ENCODE data around the gene MSH5. TPM values are rescaled to one million over a fixed set of nuclear protein-coding genes. Genes with fewer than 3 reads are reported as not detected.

Gene MSH5
- total RNA-seq, 2 experiments from 2014 or later = 92.1 to 126 TPM

- peaks cover 34% of the 10 kb centered on the region for H3K4me1 Mint-ChIP-seq
- POLR2A ChIA-PET = interaction anchor here (0.6 kb wide), 1 partner anchor 448 kb away, joined by 4 read pairs; no protein-coding TSS in a partner anchor
- ATAC-seq (no peak), DNase-seq (no peak)
- H3K36me3 Mint-ChIP-seq (ENCODE audit: low read depth) = peaks cover 4% of the 10 kb centered on the region
- no peaks in the 10 kb centered on the region for H3K27me3 Mint-ChIP-seq
- CTCF ChIA-PET = interaction anchor here (0.5 to 1.2 kb wide), 3 partner anchors 8 to 571 kb away, joined by 3 read pairs; no protein-coding TSS in a partner anchor
- H3K27ac Mint-ChIP-seq = no peak overlapping the region
- no peaks in the 10 kb centered on the region for H3K9me3 Mint-ChIP-seq (ENCODE audit: low read depth)
- no peak overlapping the region for H3K4me3 Mint-ChIP-seq
- intact Hi-C loops (cut with DNase I, micrococcal nuclease) = no loop called here
Observed at GRCh38 chr6:31723980-31724691, 15.7 kb upstream of the MSH5 start.

GRCh38 chr6:31725502-31726350 lies 14.1 kb upstream of the MSH5 start:
- no peaks in the 10 kb centered on the region for H3K27me3 Mint-ChIP-seq
- intact Hi-C loops (cut with DNase I, micrococcal nuclease) = no loop called here
- ATAC-seq = no peak
- H3K4me1 Mint-ChIP-seq = peaks cover 48% of the 10 kb centered on the region
- no peak overlapping the region for H3K27ac Mint-ChIP-seq
- no peaks in the 10 kb centered on the region for H3K9me3 Mint-ChIP-seq (ENCODE audit: low read depth)
- DNase-seq = peak; percentile 18
- POLR2A ChIA-PET = no interaction called here
- CTCF ChIA-PET = interaction anchor here (1.0 to 1.2 kb wide), 3 partner anchors 15 to 45 kb away, joined by 3 read pairs; no protein-coding TSS in a partner anchor
- H3K4me3 Mint-ChIP-seq = no peak overlapping the region
- H3K36me3 Mint-ChIP-seq (ENCODE audit: low read depth) = peaks cover 11% of the 10 kb centered on the region

- H3K27ac Mint-ChIP-seq = peak overlapping the region; percentile 62
- intact Hi-C loops (cut with DNase I, micrococcal nuclease) = no loop called here
- peaks cover 20% of the 10 kb centered on the region for H3K36me3 Mint-ChIP-seq (ENCODE audit: low read depth)
- peak; percentile 49 for ATAC-seq
- POLR2A ChIA-PET = interaction anchor here (0.6 to 0.9 kb wide), 2 partner anchors 103 to 157 kb away, joined by 3 read pairs; no protein-coding TSS in a partner anchor
- CTCF ChIA-PET = interaction anchor here (0.7 to 1.5 kb wide), 2 partner anchors 42 to 103 kb away, joined by 3 to 10 read pairs; no protein-coding TSS in a partner anchor
- H3K27me3 Mint-ChIP-seq = no peaks in the 10 kb centered on the region
- no peak overlapping the region for H3K4me3 Mint-ChIP-seq
- H3K4me1 Mint-ChIP-seq = peaks cover 50% of the 10 kb centered on the region
- peak; percentile 51 for DNase-seq
- no peaks in the 10 kb centered on the region for H3K9me3 Mint-ChIP-seq (ENCODE audit: low read depth)
Observed at GRCh38 chr6:31727034-31727716, 12.6 kb upstream of the MSH5 start.

GRCh38 chr6:31727717-31728671 lies 11.8 kb upstream of the MSH5 start:
- no peaks in the 10 kb centered on the region for H3K9me3 Mint-ChIP-seq (ENCODE audit: low read depth)
- peaks cover 50% of the 10 kb centered on the region for H3K4me1 Mint-ChIP-seq
- H3K27ac Mint-ChIP-seq = peak overlapping the region; percentile 62
- ChIA-PET CTCF (interaction anchor here (0.7 to 1.5 kb wide), 2 partner anchors 41 to 102 kb away, joined by 3 to 10 read pairs; no protein-coding TSS in a partner anchor), POLR2A (interaction anchor here (0.9 kb wide), 1 partner anchor 102 kb away, joined by 3 read pairs; no protein-coding TSS in a partner anchor)
- intact Hi-C loops (cut with DNase I, micrococcal nuclease) = loop anchor here in 1 of 2 experiments (2.0 kb wide), 1 partner anchor 47 kb away; the partner anchor contains the start of gene LY6G5C
- DNase-seq (no peak), ATAC-seq (peak; percentile 17)
- H3K36me3 Mint-ChIP-seq (ENCODE audit: low read depth) = peaks cover 23% of the 10 kb centered on the region
- H3K27me3 Mint-ChIP-seq = no peaks in the 10 kb centered on the region
- H3K4me3 Mint-ChIP-seq = no peak overlapping the region

GRCh38 chr6:31728767-31729514 lies 10.9 kb upstream of the MSH5 start, which contains the start of gene DDAH2:
Gene DDAH2 (minus strand): TSS chr6:31729299. CDS start chr6:31729161, 138 bp downstream.
- Mint-ChIP-seq H3K36me3 (ENCODE audit: low read depth) (peaks cover 32% of the 10 kb centered on the region), H3K27ac (peak within 1 kb of the TSS; percentile 5), H3K4me1 (peaks cover 59% of the 10 kb centered on the region), H3K9me3 (ENCODE audit: low read depth) (no peaks in the 10 kb centered on the region), H3K4me3 (peak within 1 kb of the TSS; percentile 69), H3K27me3 (no peaks in the 10 kb centered on the region)
- peak; percentile 14 for ATAC-seq
- DNase-seq = no peak
- ChIA-PET CTCF (interaction anchor here (0.6 to 1.9 kb wide), 12 partner anchors 9 to 231 kb away, joined by 3 to 8 read pairs (median 4); partner anchors contain the start of genes ABHD16A, MSH5 and NEU1), POLR2A (no interaction called here)
- intact Hi-C loops (cut with DNase I, micrococcal nuclease) = loop anchor here (1.0 to 2.0 kb wide), 6 partner anchors 9 to 98 kb away; partner anchors contain the start of genes HSPA1B (in 2 of the 2), ABHD16A (in 1 of the 2), LY6G5C (in 1 of the 2) and VARS1 (in 1 of the 2)

- peaks cover 38% of the 10 kb centered on the region for H3K36me3 Mint-ChIP-seq (ENCODE audit: low read depth)
- intact Hi-C loops (cut with DNase I, micrococcal nuclease) = loop anchor here (1.0 to 2.0 kb wide), 6 partner anchors 9 to 98 kb away; partner anchors contain the start of genes HSPA1B (in 2 of the 2), ABHD16A (in 1 of the 2), LY6G5C (in 1 of the 2) and VARS1 (in 1 of the 2)
- H3K27me3 Mint-ChIP-seq = no peaks in the 10 kb centered on the region
- CTCF ChIA-PET = interaction anchor here (0.6 to 1.9 kb wide), 17 partner anchors 9 to 360 kb away, joined by 3 to 8 read pairs (median 3); partner anchors contain the start of genes ABHD16A, MSH5 and NEU1
- POLR2A ChIA-PET = no interaction called here
- H3K4me3 Mint-ChIP-seq = peak overlapping the region; percentile 69
- DNase-seq = peak; percentile 86
- H3K27ac Mint-ChIP-seq = peak overlapping the region; percentile 5
- H3K9me3 Mint-ChIP-seq (ENCODE audit: low read depth) = no peaks in the 10 kb centered on the region
- peaks cover 65% of the 10 kb centered on the region for H3K4me1 Mint-ChIP-seq
- ATAC-seq = peak; percentile 59
Observed at GRCh38 chr6:31729515-31729978, 10.3 kb upstream of the MSH5 start.

- Mint-ChIP-seq H3K4me3 (peak overlapping the region; percentile 69), H3K9me3 (ENCODE audit: low read depth) (no peaks in the 10 kb centered on the region), H3K4me1 (peaks cover 68% of the 10 kb centered on the region), H3K27ac (no peak overlapping the region), H3K27me3 (no peaks in the 10 kb centered on the region), H3K36me3 (ENCODE audit: low read depth) (peaks cover 43% of the 10 kb centered on the region)
- ATAC-seq (peak; percentile 40), DNase-seq (peak; percentile 75)
- intact Hi-C loops (cut with DNase I, micrococcal nuclease) = loop anchor here (1.0 to 10.0 kb wide), 7 partner anchors 8 to 1475 kb away; partner anchors contain the start of genes HSPA1B (in 2 of the 2), ABHD16A (in 1 of the 2), HSD17B8 (in 1 of the 2) and LY6G5C (in 1 of the 2)
- ChIA-PET CTCF (interaction anchor here (0.6 to 2.3 kb wide), 21 partner anchors 8 to 359 kb away, joined by 3 to 8 read pairs (median 3); partner anchors contain the start of genes ABHD16A, MSH5 and NEU1), POLR2A (interaction anchor here (0.6 kb wide), 1 partner anchor 66 kb away, joined by 3 read pairs; no protein-coding TSS in a partner anchor)
Observed at GRCh38 chr6:31729979-31730630, 9.7 kb upstream of the MSH5 start.

GRCh38 chr6:31730631-31731086 lies 9.1 kb upstream of the MSH5 start:
- CTCF ChIA-PET = interaction anchor here (0.6 to 2.3 kb wide), 11 partner anchors 7 to 132 kb away, joined by 3 to 6 read pairs (median 3); partner anchors contain the start of gene MSH5
- no peak for ATAC-seq
- Mint-ChIP-seq H3K27me3 (no peaks in the 10 kb centered on the region), H3K4me1 (peaks cover 65% of the 10 kb centered on the region), H3K36me3 (ENCODE audit: low read depth) (peaks cover 48% of the 10 kb centered on the region), H3K4me3 (peak overlapping the region; percentile 69), H3K27ac (no peak overlapping the region), H3K9me3 (ENCODE audit: low read depth) (no peaks in the 10 kb centered on the region)
- POLR2A ChIA-PET = no interaction called here
- intact Hi-C loops (cut with DNase I, micrococcal nuclease) = loop anchor here in 1 of 2 experiments (10.0 kb wide), 1 partner anchor 1474 kb away; the partner anchor contains the start of genes HSD17B8, RING1, RXRB and SLC39A7
- no peak for DNase-seq
